ENCODE data around the gene TBX10. TPM values are rescaled to one million over a fixed set of nuclear protein-coding genes. Genes with fewer than 3 reads are reported as not detected.
A peak's percentile ranks its signal among the peaks of the same experiment; 100 is the strongest.

TBX10 gene
- total RNA-seq, 3 donors from 2014 or later (not counting 1 experiment from before 2014, with no cell fraction given) = not detected

- peak in 2 of 3 donors; percentile 19 to 61 for ATAC-seq
- Histone ChIP-seq H3K27ac (ENCODE audit: low read length) (no peak overlapping the region), H3K36me3 (ENCODE audit: control insufficient read depth, insufficient read depth, low read length) (no peaks in the 10 kb centered on the region), H3K4me1 (ENCODE audit: control insufficient read depth, insufficient read depth, low read length) (peaks cover 57% of the 10 kb centered on the region), H3K9me3 (ENCODE audit: control insufficient read depth, insufficient read depth, low read length) (peaks cover 3% of the 10 kb centered on the region), H3K27me3 (ENCODE audit: control insufficient read depth, insufficient read depth, low read length) (no peaks in the 10 kb centered on the region), H3K4me3 (ENCODE audit: low read length) (no peak overlapping the region)
- Mint-ChIP-seq H3K36me3 (no peaks in the 10 kb centered on the region), H3K9me3 (no peaks in the 10 kb centered on the region), H3K27ac (peak overlapping the region in 1 of 2 donors; percentile 64), H3K4me3 (peak overlapping the region; percentile 61), H3K27me3 (ENCODE audit: low read depth in 2 of 2) (no peaks in the 10 kb centered on the region), H3K4me1 (peaks cover 26 to 39% of the 10 kb centered on the region in 2 donors)
- DNase-seq = peak in 1 of 2 donors; percentile 60
- no peak for TF ChIP-seq CTCF (IDR thresholded peaks at IDR 0.05)
- intact Hi-C loops (cut with micrococcal nuclease) = no loop called here
- 2% methylated on average over 24 of the region's 24 CpGs for WGBS (ENCODE audit: insufficient coverage)
Observed at GRCh38 chr11:67646535-67647336, 7.2 kb upstream of the TBX10 start.

- Histone ChIP-seq H3K27ac (ENCODE audit: low read length) (no peak overlapping the region), H3K4me3 (ENCODE audit: low read length) (no peak overlapping the region), H3K9me3 (ENCODE audit: control insufficient read depth, insufficient read depth, low read length) (peaks cover 3% of the 10 kb centered on the region), H3K27me3 (ENCODE audit: control insufficient read depth, insufficient read depth, low read length) (no peaks in the 10 kb centered on the region), H3K4me1 (ENCODE audit: control insufficient read depth, insufficient read depth, low read length) (peaks cover 57% of the 10 kb centered on the region), H3K36me3 (ENCODE audit: control insufficient read depth, insufficient read depth, low read length) (no peaks in the 10 kb centered on the region)
- Mint-ChIP-seq H3K4me1 (peaks cover 22 to 37% of the 10 kb centered on the region in 2 donors), H3K4me3 (peak overlapping the region; percentile 61), H3K9me3 (no peaks in the 10 kb centered on the region), H3K27ac (peak overlapping the region in 1 of 2 donors; percentile 64), H3K27me3 (ENCODE audit: low read depth in 2 of 2) (no peaks in the 10 kb centered on the region), H3K36me3 (no peaks in the 10 kb centered on the region)
- intact Hi-C loops (cut with micrococcal nuclease) = no loop called here
- DNase-seq (no peak), ATAC-seq (no peak)
- WGBS (ENCODE audit: insufficient coverage) = 87% methylated on average over 22 of the region's 24 CpGs
- TF ChIP-seq CTCF (IDR thresholded peaks at IDR 0.05) = no peak
Observed at GRCh38 chr11:67645521-67646461, 6.2 kb upstream of the TBX10 start.

- H3K27me3 Mint-ChIP-seq (ENCODE audit: low read depth in 2 of 2) = no peaks in the 10 kb centered on the region
- peaks cover 17 to 27% of the 10 kb centered on the region in 2 donors for H3K4me1 Mint-ChIP-seq
- Histone ChIP-seq H3K4me3 (ENCODE audit: low read length) (no peak overlapping the region), H3K27ac (ENCODE audit: low read length) (no peak overlapping the region), H3K4me1 (ENCODE audit: control insufficient read depth, insufficient read depth, low read length) (peaks cover 49% of the 10 kb centered on the region), H3K9me3 (ENCODE audit: control insufficient read depth, insufficient read depth, low read length) (peaks cover 3% of the 10 kb centered on the region), H3K36me3 (ENCODE audit: control insufficient read depth, insufficient read depth, low read length) (no peaks in the 10 kb centered on the region), H3K27me3 (ENCODE audit: control insufficient read depth, insufficient read depth, low read length) (no peaks in the 10 kb centered on the region)
- H3K27ac Mint-ChIP-seq = no peak overlapping the region
- intact Hi-C loops (cut with micrococcal nuclease) = no loop called here
- no peaks in the 10 kb centered on the region for H3K36me3 Mint-ChIP-seq
- no peak for TF ChIP-seq CTCF (IDR thresholded peaks at IDR 0.05)
- DNase-seq (no peak), ATAC-seq (no peak)
- H3K9me3 Mint-ChIP-seq = no peaks in the 10 kb centered on the region
- H3K4me3 Mint-ChIP-seq = no peak overlapping the region
- WGBS (ENCODE audit: insufficient coverage) = 87% methylated on average over 21 of the region's 22 CpGs
Observed at GRCh38 chr11:67644472-67645418, 5.2 kb upstream of the TBX10 start.

Data from natural killer cell (primary cell).